H9 (cell line): ENCODE results near the gene WNT7B. TPM values are rescaled to one million over a fixed set of nuclear protein-coding genes. Genes with fewer than 3 reads are reported as not detected.

Experiments used
- DNase-seq: peaks from one replicate; pipeline ENCODE4 v3.0.0-alpha.2; 2017
- H2AFZ ChIP-seq: one replicate; pipeline ENCODE4 v1.6.1; 2013; ENCODE audit warnings: mild to moderate bottlenecking, low read length, control low read depth, moderate library complexity
- H2AK5ac ChIP-seq: 2 replicates; pipeline ENCODE4 v1.6.1; 2013; ENCODE audit warnings: low read length, control low read depth, mixed read lengths; ENCODE audit not compliant: insufficient read length
- H2BK120ac ChIP-seq: one replicate; pipeline ENCODE4 v1.6.1; 2013; ENCODE audit warnings: low read depth, mild to moderate bottlenecking, low read length, control low read depth, inconsistent platforms; ENCODE audit not compliant: poor library complexity, severe bottlenecking
- H2BK12ac ChIP-seq: 2 replicates; pipeline ENCODE4 v1.6.1; 2013; ENCODE audit warnings: low read length, control low read depth, mixed read lengths, low read depth; ENCODE audit not compliant: insufficient read length
- H2BK15ac ChIP-seq: 2 replicates; pipeline ENCODE4 v1.6.1; 2013; ENCODE audit warnings: low read depth, low read length, control low read depth
- H2BK20ac ChIP-seq: one replicate; pipeline ENCODE4 v1.6.1; 2013; ENCODE audit warnings: low read depth, mild to moderate bottlenecking, low read length, control low read depth, inconsistent platforms; ENCODE audit not compliant: poor library complexity, severe bottlenecking
- H2BK5ac ChIP-seq: 2 replicates; pipeline ENCODE4 v1.6.1; 2013; ENCODE audit warnings: low read length, control low read depth, mixed read lengths; ENCODE audit not compliant: insufficient read length
- H3K14ac ChIP-seq: 2 replicates; pipeline ENCODE4 v1.6.1; 2013; ENCODE audit warnings: low read length, control low read depth; ENCODE audit not compliant: insufficient read depth
- H3K18ac ChIP-seq: 2 replicates; pipeline ENCODE4 v1.6.1; 2013; ENCODE audit warnings: low read depth, mild to moderate bottlenecking, mixed read lengths, low read length, control low read depth; ENCODE audit not compliant: insufficient read length
- H3K23ac ChIP-seq: 2 replicates; pipeline ENCODE4 v1.6.1; 2013; ENCODE audit warnings: low read length, control low read depth, mixed read lengths, low read depth; ENCODE audit not compliant: insufficient read length
- H3K23me2 ChIP-seq: 2 replicates; pipeline ENCODE4 v1.6.1; 2013; ENCODE audit warnings: low read depth, mild to moderate bottlenecking, mixed read lengths, low read length, control low read depth; ENCODE audit not compliant: insufficient read length, poor library complexity, severe bottlenecking
- H3K27ac ChIP-seq: 2 replicates; pipeline ENCODE4 v1.5.1; 2013; ENCODE audit warnings: low read length, control low read depth, mixed read lengths, low read depth; ENCODE audit not compliant: insufficient read length
- H3K27me3 ChIP-seq: 2 replicates; pipeline ENCODE4 v1.6.1; 2013; ENCODE audit warnings: low read length, control low read depth, inconsistent platforms; ENCODE audit not compliant: insufficient read depth
- H3K4ac ChIP-seq: 2 replicates; pipeline ENCODE4 v1.6.1; 2013; ENCODE audit warnings: low read depth, mild to moderate bottlenecking, control low read depth, inconsistent platforms, low read length, moderate library complexity
- H3K4me1 ChIP-seq: 2 replicates; pipeline ENCODE4 v1.6.1; 2013; ENCODE audit warnings: low read length, control low read depth, inconsistent platforms; ENCODE audit not compliant: insufficient read depth
- H3K4me2 ChIP-seq: 2 replicates; pipeline ENCODE4 v1.6.1; 2013; ENCODE audit warnings: low read length, control low read depth, mixed read lengths; ENCODE audit not compliant: insufficient read length, insufficient read depth
- H3K56ac ChIP-seq: 2 replicates; pipeline ENCODE4 v1.6.1; 2013; ENCODE audit warnings: low read depth, mild to moderate bottlenecking, mixed read lengths, low read length, control low read depth; ENCODE audit not compliant: insufficient read length
- H3K79me1 ChIP-seq: 2 replicates; pipeline ENCODE4 v1.6.1; 2013; ENCODE audit warnings: low read depth, mild to moderate bottlenecking, moderate library complexity, low read length, control low read depth, inconsistent platforms; ENCODE audit not compliant: insufficient read depth, poor library complexity, severe bottlenecking
- H3K79me2 ChIP-seq: 2 replicates; pipeline ENCODE4 v1.6.1; 2013; ENCODE audit warnings: low read length, control low read depth, inconsistent platforms; ENCODE audit not compliant: insufficient read depth
- H3K9ac ChIP-seq: 2 replicates; pipeline ENCODE4 v1.6.1; 2013; ENCODE audit warnings: low read length, control low read depth, mixed read lengths; ENCODE audit not compliant: insufficient read length; ENCODE audit errors: extremely low read depth
- H3K9me3 ChIP-seq: one replicate; pipeline ENCODE4 v1.6.1; 2013; ENCODE audit warnings: low read depth, low read length, inconsistent platforms; ENCODE audit not compliant: control insufficient read depth
- H3T11ph ChIP-seq: one replicate; pipeline ENCODE4 v1.6.1; 2013; ENCODE audit warnings: mild to moderate bottlenecking, low read length, control low read depth, inconsistent platforms
- H4K20me1 ChIP-seq: one replicate; pipeline ENCODE4 v1.6.1; 2013; ENCODE audit not compliant: control insufficient read depth, insufficient read length, insufficient read depth
- H4K5ac ChIP-seq: 2 replicates; pipeline ENCODE4 v1.6.1; 2013; ENCODE audit warnings: low read depth, mild to moderate bottlenecking, mixed read lengths, low read length, control low read depth; ENCODE audit not compliant: insufficient read length
- H4K8ac ChIP-seq: replicated peaks from 2 replicates; pipeline ENCODE4 v1.6.1; 2013; ENCODE audit warnings: low read length, control low read depth, mixed read lengths, low read depth; ENCODE audit not compliant: insufficient read length
- H4K91ac ChIP-seq: 2 replicates; pipeline ENCODE4 v1.6.1; 2013; ENCODE audit warnings: low read depth, mild to moderate bottlenecking, moderate library complexity, mixed read lengths, low read length, control low read depth; ENCODE audit not compliant: insufficient read length
- H3K27ac Mint-ChIP-seq, 3 experiments: 2 replicates in 2 of 3; 3 replicates in 1 of 3; pipeline ENCODE4 v1.8.0; 2020 to 2021; ENCODE audit warnings: mixed read lengths in 3 of 3, mild to moderate bottlenecking in 1 of 3, moderate library complexity in 1 of 3
- H3K27me3 Mint-ChIP-seq: 2 replicates; pipeline ENCODE4 v1.8.0; 2021; ENCODE audit warnings: low read depth, mild to moderate bottlenecking, moderate library complexity, mixed read lengths
- H3K36me3 Mint-ChIP-seq, 3 experiments: 2 replicates in 2 of 3; 3 replicates in 1 of 3; pipeline ENCODE4 v1.8.0; 2020 to 2021; ENCODE audit warnings: low read depth in 3 of 3, mixed read lengths in 3 of 3; ENCODE audit not compliant: insufficient read depth in 1 of 3
- H3K4me1 Mint-ChIP-seq, 2 experiments: 2 replicates each; pipeline ENCODE4 v1.8.0; 2020; ENCODE audit warnings: mixed read lengths in 2 of 2
- H3K4me3 Mint-ChIP-seq, 2 experiments: 2 replicates in 1 of 2; 3 replicates in 1 of 2; pipeline ENCODE4 v1.8.0; 2020 to 2021; ENCODE audit warnings: mild to moderate bottlenecking in 2 of 2, mixed read lengths in 2 of 2, moderate library complexity in 1 of 2
- H3K9me3 Mint-ChIP-seq, 2 experiments: 2 replicates in 1 of 2; 3 replicates in 1 of 2; pipeline ENCODE4 v1.8.0; 2020; ENCODE audit warnings: mild to moderate bottlenecking in 2 of 2, mixed read lengths in 2 of 2, moderate library complexity in 1 of 2
- CTCF ChIP-seq: fragments of 200-600 bp; sonication (generic); conservative IDR thresholded peaks from 3 replicates; pipeline ENCODE4 v1.8.0; 2021; ENCODE audit warnings: antibody characterized with exemption, mild to moderate bottlenecking
- WGBS: extraction: QIAGEN DNeasy Blood & Tissue Kit; methylation state at CpG from one replicate; pipeline ENCODE4 v1.1.7; 2013; ENCODE audit warnings: missing lambda C conversion rate, low lambda C conversion rate, mixed read lengths; ENCODE audit not compliant: insufficient read length; ENCODE audit errors: extremely low coverage; 5-methylcytosine and 5-hydroxymethylcytosine counted together
- total RNA-seq: library from RNA; stranded (reverse); gene quantifications from 2 replicates; pipeline ENCODE4 v1.2.1, GENCODE V29; 2021

Gene WNT7B
- total RNA-seq, 1 experiment from 2014 or later, result 0.09 TPM

GRCh38 chr22:45960477-45961386 lies 16.2 kb downstream of the WNT7B start:
- H3T11ph ChIP-seq, result no peak overlapping the region
- H3K27ac ChIP-seq, result no peak overlapping the region
- H2BK20ac ChIP-seq, result no peak overlapping the region
- Mint-ChIP-seq H3K36me3 (no peaks in the 10 kb centered on the region), H3K9me3 (no peaks in the 10 kb centered on the region), H3K27me3 (peaks cover 11% of the 10 kb centered on the region), H3K4me3 (no peak overlapping the region), H3K27ac (no peak overlapping the region), H3K4me1 (peaks cover 13 to 24% of the 10 kb centered on the region in 2 experiments)
- H2AK5ac ChIP-seq, result no peak overlapping the region
- no peak overlapping the region for H2BK15ac ChIP-seq
- H2AFZ ChIP-seq, result no peak overlapping the region
- H4K8ac ChIP-seq, result no peak overlapping the region
- H3K4me2 ChIP-seq, result no peak overlapping the region
- no peak overlapping the region for H3K18ac ChIP-seq
- DNase-seq, result no peak
- no peak for TF ChIP-seq CTCF
- H4K91ac ChIP-seq, result no peak overlapping the region
- WGBS, result no CpG with 5 or more reads among the region's 23 CpGs
- H2BK5ac ChIP-seq, result no peak overlapping the region
- H2BK12ac ChIP-seq, result no peak overlapping the region
- H3K4ac ChIP-seq, result no peak overlapping the region
- H3K79me1 ChIP-seq, result no peaks in the 10 kb centered on the region
- H2BK120ac ChIP-seq, result no peak overlapping the region
- H3K79me2 ChIP-seq, result no peaks in the 10 kb centered on the region
- no peaks in the 10 kb centered on the region for H3K9me3 ChIP-seq
- H3K23ac ChIP-seq, result no peak overlapping the region
- H3K9ac ChIP-seq, result no peak overlapping the region
- no peaks in the 10 kb centered on the region for H3K27me3 ChIP-seq
- H3K14ac ChIP-seq, result no peak overlapping the region; the same call in 1 of the 2 replicates
- H4K5ac ChIP-seq, result no peak overlapping the region
- 0 out of 2 replicates have a peak, but pooled peaks cover 2% of the 10 kb centered on the region for H3K4me1 ChIP-seq
- no peak overlapping the region for H3K56ac ChIP-seq
- H3K23me2 ChIP-seq, result no peaks in the 10 kb centered on the region
- H4K20me1 ChIP-seq, result no peaks in the 10 kb centered on the region
